Spleen (tissue), 11 donors: ENCODE data around the gene SYNM. TPM values are rescaled to one million over a fixed set of nuclear protein-coding genes. Genes with fewer than 3 reads are reported as not detected.

Experiments used
- DNase-seq: peaks from one replicate; pipeline ENCODE4 v3.0.0-alpha.2; 2020
- H3K27ac ChIP-seq, 8 donors: fragments of 200-600 bp; sonication (generic) in 7 of 8; 1 replicate in 4 of 8; 2 replicates in 4 of 8; pipeline versions ENCODE4 v1.5.0 to v1.8.0; 2016 to 2021; ENCODE audit warnings: inconsistent platforms in 4 of 8, mild to moderate bottlenecking in 4 of 8, moderate library complexity in 1 of 8
- H3K27me3 ChIP-seq, 7 donors: fragments of 200-600 bp; sonication (generic) in 6 of 7; replicated peaks in 1 of 7; 1 replicate in 4 of 7; 2 replicates in 3 of 7; pipeline versions ENCODE4 v1.5.0 to v1.8.0; 2016 to 2021; ENCODE audit warnings: inconsistent platforms in 3 of 7, mild to moderate bottlenecking in 1 of 7
- H3K36me3 ChIP-seq, 6 donors: fragments of 200-600 bp; sonication (generic) in 5 of 6; 1 replicate in 4 of 6; 2 replicates in 2 of 6; pipeline versions ENCODE4 v1.5.0 to v1.8.0; 2016 to 2021; ENCODE audit warnings: inconsistent platforms in 2 of 6
- H3K4me1 ChIP-seq, 6 donors: fragments of 200-600 bp; sonication (generic) in 5 of 6; 1 replicate in 3 of 6; 2 replicates in 3 of 6; pipeline versions ENCODE4 v1.5.0 to v1.8.0; 2016 to 2021; ENCODE audit warnings: inconsistent platforms in 3 of 6
- H3K4me3 ChIP-seq, 8 donors: fragments of 200-600 bp; sonication (generic) in 7 of 8; 1 replicate in 4 of 8; 2 replicates in 4 of 8; pipeline versions ENCODE4 v1.5.0 to v1.8.0; 2016 to 2021; ENCODE audit warnings: inconsistent platforms in 4 of 8, mild to moderate bottlenecking in 4 of 8, moderate library complexity in 2 of 8
- H3K9me3 ChIP-seq, 8 donors: fragments of 200-600 bp; sonication (generic) in 7 of 8; 1 replicate in 4 of 8; 2 replicates in 4 of 8; pipeline versions ENCODE4 v1.5.0 to v1.8.0; 2016 to 2021; ENCODE audit warnings: inconsistent platforms in 4 of 8
- POLR2A ChIP-seq, 3 donors: fragments of 450-650 bp; IDR thresholded peaks; one replicate each; pipeline ENCODE4 v1.5.1; 2017; ENCODE audit warnings: antibody characterized with exemption in 3 of 3, mild to moderate bottlenecking in 1 of 3
- POLR2AphosphoS5 ChIP-seq, 3 donors: sonication (generic); formaldehyde crosslinking; IDR thresholded peaks; one replicate each; pipeline ENCODE4 v1.5.1; 2017; ENCODE audit warnings: antibody characterized with exemption in 3 of 3
- WGBS, 5 donors: extraction: QIAGEN DNeasy Blood & Tissue Kit in 3 of 5; methylation state at CpG; one replicate each; pipeline versions ENCODE4 v1.1.5 to v1.1.7; 2013 to 2018; 5-methylcytosine and 5-hydroxymethylcytosine counted together
- intact Hi-C: fragments of 100-400 bp; cut with DNase I; formaldehyde crosslinking; loops from one replicate; pipeline ENCODE4 v1.15.0; 2023; ENCODE audit warnings: low total_unique reads
- polyA plus RNA-seq, 3 donors: library from polyadenylated mRNA; stranded (reverse); fragments of 200-250 nt; gene quantifications; one replicate each; pipeline ENCODE4 v1.2.1, GENCODE V29; 2013
- total RNA-seq, 7 donors: library from RNA; depleted of rRNA in 3 of 7; stranded (reverse); fragments of >200 nt in 3 of 7; fragmentation: NEBNext Ultra II Directional in 4 of 7; extraction: Animal tissue kit (Norgen Biotek cat#: 25700) in 4 of 7; gene quantifications; one replicate each; pipeline versions ENCODE4 v1.1.0 to v1.2.1, GENCODE V29; 2016 to 2021
- TF ChIP-seq, protein P1 (sequence below), 11 experiments: fragments of 200-600 bp in 7 of 11; fragments of 450-650 bp in 4 of 11; sonication (generic) in 4 of 11; IDR thresholded peaks in 8 of 11; conservative IDR thresholded peaks in 3 of 11; 1 replicate in 7 of 11; 2 replicates in 4 of 11; pipeline versions ENCODE4 v1.4.0 to v1.8.0; 2016 to 2021; ENCODE audit warnings: antibody characterized with exemption in 11 of 11, inconsistent platforms in 4 of 11, mild to moderate bottlenecking in 1 of 11
- donor health status: healthy with polysubstance abuse.
- donor health status: DM: no; HTN: no; CAD: no; lungs with moderate emphysema.
- donor health status: DM: no; HTN: no; CAD: no.
- donor health status: Bipolar disorder and iron deficiency.
- donor health status: healthy.
- donor health status: DM: no; HTN: no; CAD: no.
- donor health status: DM: yes; HTN: yes; CAD: no.

SYNM gene
- total and polyA plus RNA-seq, 10 donors, result 3.3 to 10.7 (median 4.1) TPM

DNA sequence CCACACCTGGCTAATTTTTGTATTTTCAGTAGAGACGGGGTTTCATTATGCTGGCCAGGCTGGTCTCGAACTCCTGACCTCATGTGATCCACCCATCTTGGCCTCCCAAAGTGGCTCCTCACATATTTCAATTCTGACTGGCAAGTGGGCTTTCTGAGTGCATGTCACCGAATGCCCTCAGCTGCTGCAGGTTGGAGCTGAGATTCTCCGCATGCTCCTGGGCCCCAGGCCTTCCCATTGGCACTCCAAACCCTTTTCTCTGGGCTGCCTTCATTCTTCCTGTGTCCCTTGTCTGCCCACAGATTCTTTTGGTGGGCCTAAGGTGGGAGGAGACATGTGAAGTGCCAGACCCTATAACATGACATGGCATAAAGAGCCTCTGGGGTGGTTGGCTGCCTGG is 67.3 kb downstream of the SYNM start:
- no peaks in the 10 kb centered on the region for H3K9me3 ChIP-seq
- no peak overlapping the region for H3K27ac ChIP-seq
- intact Hi-C loops, result no loop called here
- H3K4me3 ChIP-seq, result no peak overlapping the region
- no peaks in the 10 kb centered on the region for H3K27me3 ChIP-seq
- peaks cover 0 to 46% (median 0%) of the 10 kb centered on the region in 6 donors for H3K36me3 ChIP-seq
- no peak for DNase-seq
- 87 to 98% (median 97%) methylated on average over 4 of the region's 4 CpGs for WGBS, 5 donors
- TF ChIP-seq POLR2AphosphoS5 (IDR thresholded peaks at IDR 0.05) (no peak), POLR2A (IDR thresholded peaks at IDR 0.05) (no peak)
- TF ChIP-seq, protein P1, sequence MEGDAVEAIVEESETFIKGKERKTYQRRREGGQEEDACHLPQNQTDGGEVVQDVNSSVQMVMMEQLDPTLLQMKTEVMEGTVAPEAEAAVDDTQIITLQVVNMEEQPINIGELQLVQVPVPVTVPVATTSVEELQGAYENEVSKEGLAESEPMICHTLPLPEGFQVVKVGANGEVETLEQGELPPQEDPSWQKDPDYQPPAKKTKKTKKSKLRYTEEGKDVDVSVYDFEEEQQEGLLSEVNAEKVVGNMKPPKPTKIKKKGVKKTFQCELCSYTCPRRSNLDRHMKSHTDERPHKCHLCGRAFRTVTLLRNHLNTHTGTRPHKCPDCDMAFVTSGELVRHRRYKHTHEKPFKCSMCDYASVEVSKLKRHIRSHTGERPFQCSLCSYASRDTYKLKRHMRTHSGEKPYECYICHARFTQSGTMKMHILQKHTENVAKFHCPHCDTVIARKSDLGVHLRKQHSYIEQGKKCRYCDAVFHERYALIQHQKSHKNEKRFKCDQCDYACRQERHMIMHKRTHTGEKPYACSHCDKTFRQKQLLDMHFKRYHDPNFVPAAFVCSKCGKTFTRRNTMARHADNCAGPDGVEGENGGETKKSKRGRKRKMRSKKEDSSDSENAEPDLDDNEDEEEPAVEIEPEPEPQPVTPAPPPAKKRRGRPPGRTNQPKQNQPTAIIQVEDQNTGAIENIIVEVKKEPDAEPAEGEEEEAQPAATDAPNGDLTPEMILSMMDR (IDR thresholded peaks at IDR 0.05 in 8 of 11, conservative IDR thresholded peaks at IDR 0.05 in 3 of 11), result no peak
- H3K4me1 ChIP-seq, result peaks cover 0 to 6% (median 0%) of the 10 kb centered on the region in 6 donors

DNA sequence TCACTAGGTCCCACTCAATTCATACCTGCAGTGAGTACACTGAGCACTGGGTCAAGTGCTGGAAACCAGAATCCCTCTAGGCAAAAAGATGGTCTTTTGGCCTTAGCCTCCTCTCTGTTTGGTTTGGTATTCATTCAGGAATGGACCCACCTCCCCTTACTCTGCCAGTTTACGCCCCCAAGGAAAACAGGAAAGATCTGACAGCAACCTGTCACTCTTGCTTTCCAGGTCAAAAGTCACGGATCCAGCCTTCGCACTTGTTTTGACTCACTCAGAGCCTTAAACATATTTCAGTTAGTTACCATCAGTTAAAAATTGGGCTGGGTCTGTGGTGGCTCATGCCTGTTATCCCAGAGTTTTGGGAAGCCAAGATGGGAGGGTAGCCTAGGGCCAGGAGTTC is 68.1 kb downstream of the SYNM start:
- 95 to 100% (median 96%) methylated on average over 3 of the region's 3 CpGs for WGBS, 5 donors
- H3K4me1 ChIP-seq, result no peaks in the 10 kb centered on the region
- intact Hi-C loops, result no loop called here

DNA sequence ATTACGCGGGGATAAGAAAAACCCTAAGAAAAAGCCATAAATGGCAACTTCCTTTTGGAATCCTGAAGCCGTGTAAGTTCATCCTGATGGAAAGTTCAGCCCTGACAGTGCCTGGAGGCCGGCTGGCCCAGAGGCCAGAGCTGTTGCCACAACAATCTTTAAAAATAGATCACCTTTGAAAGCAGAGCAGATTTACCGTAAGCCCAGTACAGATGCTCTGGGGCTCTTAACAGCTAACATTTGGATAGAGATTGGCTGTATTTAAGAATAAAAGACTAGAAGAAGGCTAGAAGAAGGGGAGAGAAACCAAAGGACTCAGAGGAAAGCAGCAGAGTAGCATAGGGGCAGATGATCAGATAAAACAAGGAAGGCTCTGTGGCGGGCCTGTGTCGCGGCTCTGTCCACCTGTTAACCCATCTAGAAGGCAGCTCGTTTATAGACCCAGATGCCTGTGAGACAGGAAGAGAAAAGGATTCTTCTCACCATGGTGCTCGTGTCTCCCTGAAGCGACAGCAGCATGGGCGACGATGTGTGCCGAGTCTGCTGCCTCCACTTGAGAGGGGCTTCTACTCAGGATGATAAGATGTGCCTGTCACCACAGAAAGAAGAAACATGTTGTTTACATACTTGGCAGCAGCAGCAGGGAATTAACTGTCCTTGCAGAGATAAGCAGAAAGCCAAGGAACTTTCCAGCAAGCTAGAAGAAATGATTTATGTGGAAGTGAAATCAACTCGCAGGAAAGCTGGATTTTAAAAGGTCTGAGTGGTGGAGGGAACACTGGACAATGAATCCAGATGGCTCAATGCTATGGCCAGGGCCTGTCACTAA is 69.9 kb downstream of the SYNM start:
- no peaks in the 10 kb centered on the region for H3K9me3 ChIP-seq
- H3K36me3 ChIP-seq, result peaks cover 0 to 41% (median 0%) of the 10 kb centered on the region in 6 donors
- no peaks in the 10 kb centered on the region for H3K4me1 ChIP-seq
- intact Hi-C loops, result no loop called here
- no peak for DNase-seq
- no peak for TF ChIP-seq POLR2A (IDR thresholded peaks at IDR 0.05)
- no peak for TF ChIP-seq POLR2AphosphoS5 (IDR thresholded peaks at IDR 0.05)
- TF ChIP-seq, protein P1 (IDR thresholded peaks at IDR 0.05 in 8 of 11, conservative IDR thresholded peaks at IDR 0.05 in 3 of 11), result no peak
- 69 to 74% (median 73%) methylated on average over 15 of the region's 15 CpGs for WGBS, 5 donors
- H3K4me3 ChIP-seq, result no peak overlapping the region
- H3K27me3 ChIP-seq, result no peaks in the 10 kb centered on the region
- H3K27ac ChIP-seq, result no peak overlapping the region

More for the DNA sequence above, 68.1 kb downstream of the SYNM start:
- TF ChIP-seq POLR2A (IDR thresholded peaks at IDR 0.05) (no peak), POLR2AphosphoS5 (IDR thresholded peaks at IDR 0.05) (no peak)
- TF ChIP-seq, protein P1 (IDR thresholded peaks at IDR 0.05 in 8 of 11, conservative IDR thresholded peaks at IDR 0.05 in 3 of 11), result no peak
- no peak for DNase-seq
- H3K27me3 ChIP-seq, result no peaks in the 10 kb centered on the region
- H3K4me3 ChIP-seq, result no peak overlapping the region
- H3K36me3 ChIP-seq, result peaks cover 0 to 46% (median 0%) of the 10 kb centered on the region in 6 donors
- H3K27ac ChIP-seq, result no peak overlapping the region
- H3K9me3 ChIP-seq, result no peaks in the 10 kb centered on the region

DNA sequence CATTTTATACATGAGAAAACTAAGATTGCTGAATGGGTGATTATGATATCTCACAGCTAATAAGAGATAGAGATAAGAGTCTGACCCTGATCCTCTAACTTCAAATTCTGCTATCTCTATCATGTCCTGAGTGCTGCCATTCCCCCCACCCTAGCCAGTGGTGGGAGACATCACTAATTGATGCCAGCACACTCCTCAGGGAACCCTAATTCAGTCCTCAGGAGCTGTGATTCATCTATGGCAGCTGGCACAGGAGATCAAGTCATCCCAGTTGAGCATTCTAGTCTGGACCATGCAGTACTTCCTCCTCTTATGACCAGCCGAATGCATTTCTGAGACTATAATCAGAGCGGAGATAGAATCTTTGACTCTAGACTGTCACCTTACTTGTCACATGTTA is 71.9 kb downstream of the SYNM start:
- no peak for TF ChIP-seq POLR2A (IDR thresholded peaks at IDR 0.05)
- TF ChIP-seq POLR2AphosphoS5 (IDR thresholded peaks at IDR 0.05), result no peak
- TF ChIP-seq, protein P1 (IDR thresholded peaks at IDR 0.05 in 8 of 11, conservative IDR thresholded peaks at IDR 0.05 in 3 of 11), result no peak
- 89 to 98% (median 95%) methylated on average over 2 of the region's 2 CpGs for WGBS, 5 donors
- H3K27me3 ChIP-seq, result no peaks in the 10 kb centered on the region
- H3K4me1 ChIP-seq, result peaks cover 0 to 8% (median 0%) of the 10 kb centered on the region in 6 donors
- H3K9me3 ChIP-seq, result no peaks in the 10 kb centered on the region
- H3K27ac ChIP-seq, result no peak overlapping the region
- peaks cover 0 to 27% (median 0%) of the 10 kb centered on the region in 6 donors for H3K36me3 ChIP-seq
- DNase-seq, result no peak
- H3K4me3 ChIP-seq, result no peak overlapping the region
- intact Hi-C loops, result no loop called here
